GM23338 (cell line): Measurements from ENCODE around the gene INTS14. TPM values are rescaled to one million over a fixed set of nuclear protein-coding genes. Genes with fewer than 3 reads are reported as not detected.

Source experiments
- ATAC-seq: fragments of 200-7000 bp; cut with Tn5 transposase; 3 replicates; pipeline ENCODE4 v1.9.1; 2020
- DNase-seq: peaks from one replicate; pipeline ENCODE4 v3.0.0-alpha.2; 2015; ENCODE audit warnings: low spot score
- H2AFZ ChIP-seq: fragments of 200-600 bp; sonication (generic); 2 replicates; pipeline ENCODE4 v1.8.0; 2016; ENCODE audit warnings: antibody characterized with exemption, mild to moderate bottlenecking, moderate library complexity
- H3F3A ChIP-seq: fragments of 200-600 bp; sonication (generic); replicated peaks from 2 replicates; pipeline ENCODE4 v1.8.0; 2017; ENCODE audit warnings: antibody characterized with exemption, mixed run types, low read depth
- H3K27ac ChIP-seq: fragments of 200-600 bp; sonication (generic); 2 replicates; pipeline ENCODE4 v1.6.1; 2016; ENCODE audit warnings: low read depth
- H3K27me3 ChIP-seq: fragments of 200-600 bp; sonication (generic); 2 replicates; pipeline ENCODE4 v1.8.0; 2016; ENCODE audit warnings: mild to moderate bottlenecking, mixed run types, moderate library complexity; ENCODE audit not compliant: insufficient read depth
- H3K36me3 ChIP-seq: fragments of 200-600 bp; sonication (generic); 2 replicates; pipeline ENCODE4 v1.8.0; 2016; ENCODE audit warnings: mild to moderate bottlenecking; ENCODE audit not compliant: insufficient read depth
- H3K4me1 ChIP-seq: fragments of 200-600 bp; sonication (generic); 2 replicates; pipeline ENCODE4 v1.8.0; 2016; ENCODE audit warnings: mild to moderate bottlenecking, moderate library complexity; ENCODE audit not compliant: insufficient read depth
- H3K4me2 ChIP-seq: fragments of 200-600 bp; sonication (generic); 2 replicates; pipeline ENCODE4 v1.7.1; 2017; ENCODE audit warnings: mixed run types
- H3K4me3 ChIP-seq: fragments of 200-600 bp; sonication (generic); 2 replicates; pipeline ENCODE4 v1.6.1; 2016; ENCODE audit warnings: mixed run types
- H3K79me2 ChIP-seq: fragments of 200-600 bp; sonication (generic); replicated peaks from 2 replicates; pipeline ENCODE4 v1.8.0; 2017; ENCODE audit warnings: mild to moderate bottlenecking; ENCODE audit not compliant: insufficient read depth
- H3K9me2 ChIP-seq: fragments of 200-600 bp; sonication (generic); 2 replicates; pipeline ENCODE4 v1.8.0; 2017; ENCODE audit not compliant: insufficient read depth
- H4K20me1 ChIP-seq: fragments of 200-600 bp; sonication (generic); replicated peaks from 2 replicates; pipeline ENCODE4 v1.8.0; 2017; ENCODE audit warnings: mild to moderate bottlenecking; ENCODE audit not compliant: insufficient read depth
- H3K27ac Mint-ChIP-seq: 2 replicates; pipeline ENCODE4 v1.8.0; 2020; ENCODE audit warnings: inconsistent platforms, mild to moderate bottlenecking, moderate library complexity, mixed read lengths
- H3K27me3 Mint-ChIP-seq: 3 replicates; pipeline ENCODE4 v1.8.0; 2022; ENCODE audit warnings: low read depth, mild to moderate bottlenecking, moderate library complexity, mixed read lengths, inconsistent platforms; ENCODE audit not compliant: insufficient read depth, poor library complexity
- H3K36me3 Mint-ChIP-seq: 3 replicates; pipeline ENCODE4 v1.8.0; 2021; ENCODE audit warnings: low read depth, mild to moderate bottlenecking, inconsistent platforms, moderate library complexity, mixed read lengths
- H3K4me1 Mint-ChIP-seq: 3 replicates; pipeline ENCODE4 v1.8.0; 2020; ENCODE audit warnings: mild to moderate bottlenecking, inconsistent platforms, mixed read lengths
- H3K4me3 Mint-ChIP-seq: 3 replicates; pipeline ENCODE4 v1.8.0; 2021; ENCODE audit warnings: moderate library complexity, mild to moderate bottlenecking, inconsistent platforms, mixed read lengths
- H3K9me3 Mint-ChIP-seq: 3 replicates; pipeline ENCODE4 v1.8.0; 2020; ENCODE audit warnings: moderate library complexity, mild to moderate bottlenecking, inconsistent platforms, mixed read lengths
- CREB1 ChIP-seq: fragments of 250-450 bp; sonication (Bioruptor Pico); IDR thresholded peaks from 2 replicates; pipeline ENCODE4 v1.5.0; 2020; ENCODE audit warnings: low read depth, mild to moderate bottlenecking, moderate library complexity
- CTCF ChIP-seq, 2 experiments: fragments of 200-600 bp in 1 of 2; sonication (generic) in 1 of 2; conservative IDR thresholded peaks; 2 replicates each; pipeline versions ENCODE4 v1.5.1 to v1.6.1; 2016 to 2017; ENCODE audit warnings: antibody characterized with exemption in 2 of 2, low read depth in 2 of 2, mild to moderate bottlenecking in 2 of 2, moderate library complexity in 1 of 2
- ETS1 ChIP-seq: IDR thresholded peaks from 2 replicates; pipeline ENCODE4 v1.6.1; 2016; ENCODE audit warnings: antibody characterized with exemption
- EZH2 ChIP-seq: fragments of 200-600 bp; sonication (generic); IDR thresholded peaks from one replicate; pipeline ENCODE4 v1.8.0; 2017; ENCODE audit warnings: antibody characterized with exemption, mild to moderate bottlenecking, low read depth; ENCODE audit not compliant: unreplicated experiment
- EZH2phosphoT487 ChIP-seq: fragments of 200-600 bp; sonication (generic); IDR thresholded peaks from one replicate; pipeline ENCODE4 v1.8.1; 2018; ENCODE audit warnings: antibody characterized with exemption; ENCODE audit not compliant: unreplicated experiment
- JUNB ChIP-seq: IDR thresholded peaks from one replicate; pipeline ENCODE4 v1.6.1; 2016; ENCODE audit warnings: antibody characterized with exemption; ENCODE audit not compliant: unreplicated experiment
- NANOG ChIP-seq: IDR thresholded peaks from 2 replicates; pipeline ENCODE4 v1.6.1; 2016; ENCODE audit warnings: antibody characterized with exemption, borderline replicate concordance
- POLR2AphosphoS5 ChIP-seq: IDR thresholded peaks from 2 replicates; pipeline ENCODE4 v1.6.1; 2016; ENCODE audit warnings: antibody characterized with exemption, low read depth
- REST ChIP-seq: IDR thresholded peaks from one replicate; pipeline ENCODE4 v1.6.1; 2018; ENCODE audit warnings: antibody characterized with exemption; ENCODE audit not compliant: unreplicated experiment
- STAT1 ChIP-seq: IDR thresholded peaks from one replicate; pipeline ENCODE4 v1.6.1; 2016; ENCODE audit warnings: antibody characterized with exemption; ENCODE audit not compliant: unreplicated experiment
- ZNF114 ChIP-seq: fragments of 250-450 bp; sonication (Bioruptor Pico); IDR thresholded peaks from 2 replicates; pipeline ENCODE4 v1.5.0; 2020; ENCODE audit warnings: mild to moderate bottlenecking, moderate library complexity
- ZNF331 ChIP-seq: fragments of 250-450 bp; sonication (Bioruptor Pico); IDR thresholded peaks from 2 replicates; pipeline ENCODE4 v1.5.0; 2020; ENCODE audit warnings: low read depth, mild to moderate bottlenecking, moderate library complexity
- ZNF462 ChIP-seq: fragments of 250-450 bp; sonication (Bioruptor Pico); IDR thresholded peaks from 2 replicates; pipeline ENCODE4 v1.5.0; 2020; ENCODE audit warnings: mild to moderate bottlenecking, moderate library complexity
- polyA plus RNA-seq: library from polyadenylated mRNA; unstranded; fragments of >200 nt; fragmentation: Nextera tagmentation; extraction: Ambion mirVana; gene quantifications from 2 replicates; pipeline ENCODE4 v1.2.1, GENCODE V29; 2016
- total RNA-seq: library from RNA; depleted of rRNA; stranded (reverse); fragments of >200 nt; shearing (Covaris generic); gene quantifications from 2 replicates; pipeline ENCODE4 v1.2.3, GENCODE V29; 2014

Gene INTS14
- total and polyA plus RNA-seq, 2 experiments from 2014 or later = 15.2 to 37.7 TPM

GRCh38 chr15:65655457-65655856 lies 44.5 kb upstream of the INTS14 start:
- no peak overlapping the region for H3K4me3 Mint-ChIP-seq
- H2AFZ ChIP-seq = no peak overlapping the region
- no peak overlapping the region for H3K27ac ChIP-seq
- no peaks in the 10 kb centered on the region for H3K36me3 Mint-ChIP-seq
- ATAC-seq = no peak
- no peaks in the 10 kb centered on the region for H3K27me3 Mint-ChIP-seq
- no peak overlapping the region for H3K4me3 ChIP-seq
- TF ChIP-seq ZNF114 (CRISPR knock-in tag) (no peak), JUNB (no peak), POLR2AphosphoS5 (no peak), ZNF331 (no peak), EZH2 (no peak), STAT1 (no peak), ZNF462 (CRISPR knock-in tag) (no peak), NANOG (no peak), EZH2phosphoT487 (no peak), REST (no peak), CREB1 (CRISPR knock-in tag) (no peak), CTCF (conservative IDR thresholded peaks at IDR 0.05; ENCODE audit: low read depth in 2 of 2) (no peak), ETS1 (no peak)
- no peaks in the 10 kb centered on the region for H3K9me2 ChIP-seq
- H3K27me3 ChIP-seq = no peaks in the 10 kb centered on the region
- no peak overlapping the region for H3K4me2 ChIP-seq
- no peaks in the 10 kb centered on the region for H3K79me2 ChIP-seq
- no peaks in the 10 kb centered on the region for H3K9me3 Mint-ChIP-seq
- 0 out of 3 replicates have a peak, but pooled peaks cover 4% of the 10 kb centered on the region for H3K4me1 Mint-ChIP-seq
- no peaks in the 10 kb centered on the region for H3F3A ChIP-seq
- H3K4me1 ChIP-seq = no peaks in the 10 kb centered on the region
- no peaks in the 10 kb centered on the region for H4K20me1 ChIP-seq
- DNase-seq = no peak
- no peak overlapping the region for H3K27ac Mint-ChIP-seq
- no peaks in the 10 kb centered on the region for H3K36me3 ChIP-seq
